Trophoblast cell (in vitro differentiated cells and primary cell): Measurements from ENCODE around the gene ELAVL1.

Source experiments
- DNase-seq, 2 donors: peaks; one replicate each; pipeline ENCODE4 v3.0.0-alpha.2; 2016
- H2AFZ ChIP-seq: 2 replicates; pipeline ENCODE4 v1.6.1; 2013; ENCODE audit warnings: low read length, moderate library complexity, mild to moderate bottlenecking; ENCODE audit not compliant: insufficient read depth, poor library complexity
- H2AK5ac ChIP-seq: 2 replicates; pipeline ENCODE4 v1.6.1; 2013; ENCODE audit warnings: mild to moderate bottlenecking, low read length
- H2BK120ac ChIP-seq: 2 replicates; pipeline ENCODE4 v1.6.1; 2013; ENCODE audit warnings: low read length, mild to moderate bottlenecking, moderate library complexity; ENCODE audit not compliant: insufficient read depth, poor library complexity
- H2BK12ac ChIP-seq: 2 replicates; pipeline ENCODE4 v1.6.1; 2013; ENCODE audit warnings: mild to moderate bottlenecking, low read length, moderate library complexity
- H2BK5ac ChIP-seq: 2 replicates; pipeline ENCODE4 v1.6.1; 2013; ENCODE audit warnings: low read length, low read depth, moderate library complexity, mild to moderate bottlenecking; ENCODE audit not compliant: poor library complexity
- H3K14ac ChIP-seq: 2 replicates; pipeline ENCODE4 v1.6.1; 2013; ENCODE audit warnings: mild to moderate bottlenecking, low read length
- H3K18ac ChIP-seq: 2 replicates; pipeline ENCODE4 v1.6.1; 2013; ENCODE audit warnings: mild to moderate bottlenecking, low read length
- H3K23ac ChIP-seq: 2 replicates; pipeline ENCODE4 v1.6.1; 2013; ENCODE audit warnings: low read length
- H3K27ac ChIP-seq: 2 replicates; pipeline ENCODE4 v1.5.1; 2013; ENCODE audit warnings: low read depth, mild to moderate bottlenecking, inconsistent platforms, low read length, moderate library complexity
- H3K27me3 ChIP-seq: 2 replicates; pipeline ENCODE4 v1.6.1; 2013; ENCODE audit warnings: inconsistent platforms, mild to moderate bottlenecking, low read length, moderate library complexity; ENCODE audit not compliant: insufficient read depth
- H3K36me3 ChIP-seq, 2 experiments: 1 replicate in 1 of 2; 2 replicates in 1 of 2; pipeline ENCODE4 v1.6.1; 2013; ENCODE audit warnings: low read length in 2 of 2, mild to moderate bottlenecking in 2 of 2, moderate library complexity in 1 of 2; ENCODE audit not compliant: insufficient read depth in 2 of 2, control insufficient read depth in 1 of 2
- H3K4ac ChIP-seq: 2 replicates; pipeline ENCODE4 v1.6.1; 2013; ENCODE audit warnings: low read depth, mild to moderate bottlenecking, low read length, moderate library complexity
- H3K4me1 ChIP-seq, 2 experiments: 1 replicate in 1 of 2; 2 replicates in 1 of 2; pipeline ENCODE4 v1.6.1; 2013; ENCODE audit warnings: low read length in 2 of 2, mild to moderate bottlenecking in 2 of 2, moderate library complexity in 1 of 2; ENCODE audit not compliant: insufficient read depth in 2 of 2, control insufficient read depth in 1 of 2
- H3K4me2 ChIP-seq: 2 replicates; pipeline ENCODE4 v1.6.1; 2013; ENCODE audit warnings: inconsistent platforms, mild to moderate bottlenecking, low read length, moderate library complexity
- H3K4me3 ChIP-seq: 2 replicates; pipeline ENCODE4 v1.5.1; 2013; ENCODE audit warnings: mild to moderate bottlenecking, low read depth, low read length, inconsistent platforms
- H3K79me1 ChIP-seq: one replicate; pipeline ENCODE4 v1.6.1; 2013; ENCODE audit warnings: low read length
- H3K79me2 ChIP-seq: 2 replicates; pipeline ENCODE4 v1.6.1; 2013; ENCODE audit warnings: low read length, mild to moderate bottlenecking; ENCODE audit not compliant: control insufficient read depth, insufficient read depth, poor library complexity
- H3K9ac ChIP-seq: 2 replicates; pipeline ENCODE4 v1.6.1; 2013; ENCODE audit warnings: mild to moderate bottlenecking, low read length
- H3K9me3 ChIP-seq: 2 replicates; pipeline ENCODE4 v1.6.1; 2013; ENCODE audit warnings: low read depth, mild to moderate bottlenecking, control low read depth, inconsistent platforms, low read length; ENCODE audit not compliant: insufficient read depth
- H4K12ac ChIP-seq: 2 replicates; pipeline ENCODE4 v1.6.1; 2013; ENCODE audit warnings: low read depth, mild to moderate bottlenecking, low read length, moderate library complexity
- H4K8ac ChIP-seq: 2 replicates; pipeline ENCODE4 v1.6.1; 2013; ENCODE audit warnings: low read depth, mild to moderate bottlenecking, low read length, moderate library complexity
- H4K91ac ChIP-seq: one replicate; pipeline ENCODE4 v1.6.1; 2013; ENCODE audit warnings: low read depth, mild to moderate bottlenecking, low read length, moderate library complexity
- WGBS: extraction: QIAGEN DNeasy Blood & Tissue Kit; methylation state at CpG from one replicate; pipeline ENCODE4 v1.1.7; 2013; ENCODE audit warnings: missing lambda C conversion rate; ENCODE audit not compliant: insufficient read length, insufficient coverage; ENCODE audit errors: extremely low coverage; 5-methylcytosine and 5-hydroxymethylcytosine counted together

The ELAVL1 gene

DNA sequence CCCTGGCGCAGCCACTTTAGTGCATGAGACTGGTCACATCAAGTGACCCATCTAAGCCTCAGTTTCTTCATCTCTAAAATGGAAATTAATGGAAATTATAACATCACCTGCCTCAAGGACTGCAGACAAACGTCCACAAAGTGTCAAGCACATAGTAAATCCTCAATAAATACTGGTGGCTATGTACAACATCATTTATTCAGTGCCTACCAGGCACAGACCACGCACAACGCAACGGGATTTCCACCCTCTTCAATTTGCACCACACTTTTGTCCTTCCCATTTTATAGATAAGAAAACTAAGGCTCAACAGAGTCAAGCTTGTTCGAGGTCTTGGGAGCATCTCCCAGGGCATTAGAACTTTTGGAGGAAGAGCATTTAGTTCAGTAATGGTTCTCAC, 1.4 kb downstream of the ELAVL1 start:
- H3K4me1 ChIP-seq: peaks cover 14 to 21% of the 10 kb centered on the region in 2 experiments
- no CpG with 5 or more reads among the region's 6 CpGs for WGBS
- no peak overlapping the region for H2AK5ac ChIP-seq
- no peak overlapping the region for H3K23ac ChIP-seq
- no peak overlapping the region for H3K9ac ChIP-seq
- no peak overlapping the region for H2BK12ac ChIP-seq
- H3K4ac ChIP-seq: peak overlapping the region; percentile 94
- no peak overlapping the region for H4K12ac ChIP-seq
- peak overlapping the region; percentile 83 for H3K4me3 ChIP-seq
- no peak overlapping the region for H2AFZ ChIP-seq
- DNase-seq: no peak
- H3K27me3 ChIP-seq: no peaks in the 10 kb centered on the region
- peaks cover 44% of the 10 kb centered on the region for H3K79me2 ChIP-seq
- peak overlapping the region; percentile 61 for H3K4me2 ChIP-seq
- H3K27ac ChIP-seq: no peak overlapping the region
- H4K8ac ChIP-seq: no peak overlapping the region
- H2BK5ac ChIP-seq: no peak overlapping the region
- no peak overlapping the region for H3K18ac ChIP-seq
- peaks cover 8% of the 10 kb centered on the region for H3K79me1 ChIP-seq
- peaks cover 10 to 20% of the 10 kb centered on the region in 2 experiments for H3K36me3 ChIP-seq
- no peak overlapping the region for H4K91ac ChIP-seq
- no peak overlapping the region for H2BK120ac ChIP-seq
- H3K14ac ChIP-seq: no peak overlapping the region
- no peaks in the 10 kb centered on the region for H3K9me3 ChIP-seq

DNA sequence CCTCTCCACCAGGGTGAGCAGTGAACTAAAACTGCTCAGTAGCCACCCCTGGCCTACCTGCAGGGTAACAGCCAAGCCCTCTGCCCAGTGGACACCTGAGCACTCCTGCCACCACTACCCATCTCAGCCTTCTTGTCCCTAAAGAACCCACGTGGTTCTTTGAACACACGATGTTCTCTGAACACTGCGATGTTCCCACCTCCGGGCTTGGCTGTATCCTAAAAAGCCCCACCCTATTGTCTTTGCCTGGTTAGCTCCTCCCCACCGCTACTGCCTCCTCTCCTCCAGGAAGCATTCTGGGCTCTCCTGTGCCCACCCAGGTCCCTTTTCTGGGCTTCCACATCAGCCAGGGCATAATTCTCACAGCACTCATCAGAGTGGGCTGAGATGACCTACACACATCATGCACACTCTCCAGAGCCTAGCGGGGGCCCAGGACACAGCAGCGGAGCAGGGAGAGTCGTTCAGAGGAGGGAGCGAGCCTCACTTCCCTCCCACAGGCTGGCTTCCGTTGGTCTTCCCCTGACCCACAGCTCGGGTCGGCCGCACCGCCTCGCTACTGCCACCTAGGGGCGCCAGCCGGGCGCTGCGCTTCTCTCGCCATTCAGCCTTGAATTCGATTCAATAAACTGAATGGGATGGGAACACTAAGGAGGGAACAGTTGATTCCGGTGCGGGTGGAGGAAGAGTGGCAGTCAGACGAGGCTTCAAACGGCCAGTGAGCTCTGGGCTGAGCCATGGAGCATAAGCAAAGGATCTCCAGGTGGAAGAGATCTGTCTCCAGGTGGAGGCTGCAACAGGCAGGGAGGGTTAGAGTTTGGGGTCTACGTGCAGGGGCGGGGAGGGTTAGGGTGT, 3.2 kb downstream of the ELAVL1 start:
- Histone ChIP-seq H4K8ac (peak overlapping the region; percentile 33), H3K36me3 (peaks cover 12 to 19% of the 10 kb centered on the region in 2 experiments), H2AFZ (no peak overlapping the region), H2BK120ac (no peak overlapping the region), H4K91ac (no peak overlapping the region), H3K4me1 (peaks cover 14 to 25% of the 10 kb centered on the region in 2 experiments), H3K4me3 (no peak overlapping the region), H3K14ac (no peak overlapping the region), H3K4me2 (peak overlapping the region; percentile 51), H2BK12ac (no peak overlapping the region), H3K27ac (no peak overlapping the region), H3K9ac (peak overlapping the region; percentile 13), H3K23ac (no peak overlapping the region), H3K79me1 (peaks cover 8% of the 10 kb centered on the region), H2AK5ac (no peak overlapping the region), H4K12ac (no peak overlapping the region), H3K79me2 (peaks cover 54% of the 10 kb centered on the region), H3K18ac (no peak overlapping the region), H3K9me3 (peaks cover 2% of the 10 kb centered on the region), H3K4ac (peak overlapping the region; percentile 8), H2BK5ac (no peak overlapping the region), H3K27me3 (no peaks in the 10 kb centered on the region)
- WGBS: no CpG with 5 or more reads among the region's 27 CpGs
- DNase-seq: peak; percentile 86 to 91

DNA sequence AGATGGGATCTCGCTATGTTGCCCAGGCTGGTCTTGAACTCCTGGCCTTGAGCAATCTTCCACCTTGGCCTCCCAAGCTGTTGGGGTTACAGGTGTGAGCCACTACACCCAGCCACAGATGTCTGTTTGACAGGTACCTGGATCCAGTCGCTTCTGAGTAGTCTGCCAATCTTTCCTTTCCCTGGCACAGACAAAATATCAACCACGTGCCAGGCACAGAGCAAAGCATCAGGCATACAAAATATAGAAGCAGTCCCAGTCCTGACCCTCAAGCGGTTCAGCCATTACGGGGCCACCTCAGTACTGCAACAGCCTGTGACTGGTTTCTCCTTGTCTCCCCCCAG, 3.8 kb downstream of the ELAVL1 start:
- H3K18ac ChIP-seq: no peak overlapping the region
- H3K79me2 ChIP-seq: peaks cover 54% of the 10 kb centered on the region
- H3K79me1 ChIP-seq: peaks cover 8% of the 10 kb centered on the region
- peak overlapping the region; percentile 51 for H3K4me2 ChIP-seq
- no peaks in the 10 kb centered on the region for H3K27me3 ChIP-seq
- H3K9me3 ChIP-seq: peaks cover 2% of the 10 kb centered on the region
- no peak overlapping the region for H2AFZ ChIP-seq
- no peak overlapping the region for H3K23ac ChIP-seq
- H2BK12ac ChIP-seq: no peak overlapping the region
- WGBS: no CpG with 5 or more reads among the region's 5 CpGs
- H3K27ac ChIP-seq: no peak overlapping the region
- no peak overlapping the region for H4K91ac ChIP-seq
- no peak overlapping the region for H3K9ac ChIP-seq
- no peak overlapping the region for H3K4me3 ChIP-seq
- H2BK120ac ChIP-seq: no peak overlapping the region
- DNase-seq: no peak
- H4K12ac ChIP-seq: no peak overlapping the region
- H3K4ac ChIP-seq: peak overlapping the region; percentile 8
- H3K14ac ChIP-seq: no peak overlapping the region
- no peak overlapping the region for H4K8ac ChIP-seq
- peaks cover 14 to 25% of the 10 kb centered on the region in 2 experiments for H3K4me1 ChIP-seq
- no peak overlapping the region for H2AK5ac ChIP-seq
- H3K36me3 ChIP-seq: peaks cover 12 to 19% of the 10 kb centered on the region in 2 experiments
- H2BK5ac ChIP-seq: no peak overlapping the region

DNA sequence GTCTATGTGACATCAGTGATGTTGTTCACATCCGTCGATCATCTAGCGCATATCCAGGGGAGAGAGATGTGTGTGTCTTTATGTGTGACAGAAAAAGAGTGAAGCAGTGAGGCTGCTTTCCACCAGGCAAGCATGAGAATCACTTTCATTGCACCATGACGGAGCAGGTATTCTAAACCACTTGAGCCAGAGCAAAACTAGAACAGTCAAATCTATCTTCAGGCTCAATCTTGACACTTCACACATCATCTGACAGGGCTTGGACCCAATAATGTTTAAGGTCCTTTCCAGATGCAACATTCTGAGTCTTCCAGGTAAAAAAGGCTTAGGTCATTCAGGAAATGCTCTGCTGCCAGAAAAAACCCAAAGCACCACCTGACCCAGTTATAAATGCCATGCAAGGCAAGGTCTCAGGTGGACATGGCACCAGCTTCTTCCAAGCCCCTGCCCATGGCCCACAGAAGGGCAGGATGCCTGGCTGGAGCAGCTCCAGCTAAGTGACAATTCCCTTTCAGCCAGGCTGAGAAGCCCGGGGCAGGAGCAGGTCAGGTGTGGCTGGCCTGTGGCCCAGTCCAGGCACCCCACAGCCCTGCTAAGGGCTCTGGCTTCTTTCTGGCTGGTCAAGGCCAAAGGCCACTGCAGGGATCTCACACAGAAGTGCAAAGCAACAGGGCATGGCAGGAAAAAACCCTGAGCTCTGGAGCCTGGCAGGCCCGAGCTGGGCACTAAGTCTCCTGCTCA, 5.0 kb downstream of the ELAVL1 start:
- Histone ChIP-seq H3K14ac (no peak overlapping the region), H4K8ac (no peak overlapping the region), H3K79me2 (peaks cover 54% of the 10 kb centered on the region), H3K4me2 (no peak overlapping the region), H4K91ac (no peak overlapping the region), H2AK5ac (no peak overlapping the region), H2AFZ (no peak overlapping the region), H3K18ac (no peak overlapping the region), H3K36me3 (peaks cover 12 to 19% of the 10 kb centered on the region in 2 experiments), H3K27ac (no peak overlapping the region), H2BK12ac (no peak overlapping the region), H3K9me3 (peaks cover 2% of the 10 kb centered on the region), H3K9ac (no peak overlapping the region), H3K23ac (no peak overlapping the region), H3K4me1 (peaks cover 14 to 25% of the 10 kb centered on the region in 2 experiments), H3K79me1 (peaks cover 4% of the 10 kb centered on the region), H2BK120ac (no peak overlapping the region), H2BK5ac (no peak overlapping the region), H3K27me3 (no peaks in the 10 kb centered on the region), H3K4me3 (no peak overlapping the region), H4K12ac (no peak overlapping the region), H3K4ac (peak overlapping the region; percentile 98)
- no peak for DNase-seq
- WGBS: no CpG with 5 or more reads among the region's 6 CpGs
